Gastroesophageal sphincter (tissue), 3 donors: ENCODE data around the gene DSE.

ENCODE experiments used
- EP300 ChIP-seq: sonication (generic); formaldehyde crosslinking; IDR thresholded peaks from one replicate; pipeline ENCODE4 v1.6.1; 2017; ENCODE audit warnings: antibody characterized with exemption, mild to moderate bottlenecking
- POLR2A ChIP-seq, 2 donors: fragments of 450-650 bp; IDR thresholded peaks; one replicate each; pipeline ENCODE4 v1.6.1; 2017; ENCODE audit warnings: antibody characterized with exemption in 2 of 2, mild to moderate bottlenecking in 2 of 2, moderate library complexity in 1 of 2
- TF ChIP-seq, protein P1 (sequence below), 4 experiments: fragments of 200-600 bp in 2 of 4; fragments of 450-650 bp in 2 of 4; sonication (generic) in 1 of 4; IDR thresholded peaks; one replicate each; pipeline ENCODE4 v1.5.1; 2017 to 2019; ENCODE audit warnings: antibody characterized with exemption in 4 of 4, mild to moderate bottlenecking in 2 of 4, moderate library complexity in 2 of 4

GRCh38 chr6:116402108-116402937, 31.6 kb downstream of the DSE start:
- TF ChIP-seq, protein P1, sequence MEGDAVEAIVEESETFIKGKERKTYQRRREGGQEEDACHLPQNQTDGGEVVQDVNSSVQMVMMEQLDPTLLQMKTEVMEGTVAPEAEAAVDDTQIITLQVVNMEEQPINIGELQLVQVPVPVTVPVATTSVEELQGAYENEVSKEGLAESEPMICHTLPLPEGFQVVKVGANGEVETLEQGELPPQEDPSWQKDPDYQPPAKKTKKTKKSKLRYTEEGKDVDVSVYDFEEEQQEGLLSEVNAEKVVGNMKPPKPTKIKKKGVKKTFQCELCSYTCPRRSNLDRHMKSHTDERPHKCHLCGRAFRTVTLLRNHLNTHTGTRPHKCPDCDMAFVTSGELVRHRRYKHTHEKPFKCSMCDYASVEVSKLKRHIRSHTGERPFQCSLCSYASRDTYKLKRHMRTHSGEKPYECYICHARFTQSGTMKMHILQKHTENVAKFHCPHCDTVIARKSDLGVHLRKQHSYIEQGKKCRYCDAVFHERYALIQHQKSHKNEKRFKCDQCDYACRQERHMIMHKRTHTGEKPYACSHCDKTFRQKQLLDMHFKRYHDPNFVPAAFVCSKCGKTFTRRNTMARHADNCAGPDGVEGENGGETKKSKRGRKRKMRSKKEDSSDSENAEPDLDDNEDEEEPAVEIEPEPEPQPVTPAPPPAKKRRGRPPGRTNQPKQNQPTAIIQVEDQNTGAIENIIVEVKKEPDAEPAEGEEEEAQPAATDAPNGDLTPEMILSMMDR (IDR thresholded peaks at IDR 0.05), result no peak
- TF ChIP-seq POLR2A (IDR thresholded peaks at IDR 0.05) (no peak), EP300 (no peak)
